ENCODE results near the gene ADARB2.

GRCh38 chr10:1451941-1452340, 285.4 kb downstream of the ADARB2 start:
- no peak for TF ChIP-seq EP300 (IDR thresholded peaks at IDR 0.05)
- TF ChIP-seq, protein P1, sequence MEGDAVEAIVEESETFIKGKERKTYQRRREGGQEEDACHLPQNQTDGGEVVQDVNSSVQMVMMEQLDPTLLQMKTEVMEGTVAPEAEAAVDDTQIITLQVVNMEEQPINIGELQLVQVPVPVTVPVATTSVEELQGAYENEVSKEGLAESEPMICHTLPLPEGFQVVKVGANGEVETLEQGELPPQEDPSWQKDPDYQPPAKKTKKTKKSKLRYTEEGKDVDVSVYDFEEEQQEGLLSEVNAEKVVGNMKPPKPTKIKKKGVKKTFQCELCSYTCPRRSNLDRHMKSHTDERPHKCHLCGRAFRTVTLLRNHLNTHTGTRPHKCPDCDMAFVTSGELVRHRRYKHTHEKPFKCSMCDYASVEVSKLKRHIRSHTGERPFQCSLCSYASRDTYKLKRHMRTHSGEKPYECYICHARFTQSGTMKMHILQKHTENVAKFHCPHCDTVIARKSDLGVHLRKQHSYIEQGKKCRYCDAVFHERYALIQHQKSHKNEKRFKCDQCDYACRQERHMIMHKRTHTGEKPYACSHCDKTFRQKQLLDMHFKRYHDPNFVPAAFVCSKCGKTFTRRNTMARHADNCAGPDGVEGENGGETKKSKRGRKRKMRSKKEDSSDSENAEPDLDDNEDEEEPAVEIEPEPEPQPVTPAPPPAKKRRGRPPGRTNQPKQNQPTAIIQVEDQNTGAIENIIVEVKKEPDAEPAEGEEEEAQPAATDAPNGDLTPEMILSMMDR (IDR thresholded peaks at IDR 0.05): no peak
